ENCODE results near the gene ZNF398.

GRCh38 chr7:149191851-149192250 lies 44.6 kb downstream of the ZNF398 start:
- no peak for TF ChIP-seq POLR2A (IDR thresholded peaks at IDR 0.05)
- TF ChIP-seq CTCF (IDR thresholded peaks at IDR 0.05) = no peak
